ENCODE measurements around the gene ZNF879.

DNA sequence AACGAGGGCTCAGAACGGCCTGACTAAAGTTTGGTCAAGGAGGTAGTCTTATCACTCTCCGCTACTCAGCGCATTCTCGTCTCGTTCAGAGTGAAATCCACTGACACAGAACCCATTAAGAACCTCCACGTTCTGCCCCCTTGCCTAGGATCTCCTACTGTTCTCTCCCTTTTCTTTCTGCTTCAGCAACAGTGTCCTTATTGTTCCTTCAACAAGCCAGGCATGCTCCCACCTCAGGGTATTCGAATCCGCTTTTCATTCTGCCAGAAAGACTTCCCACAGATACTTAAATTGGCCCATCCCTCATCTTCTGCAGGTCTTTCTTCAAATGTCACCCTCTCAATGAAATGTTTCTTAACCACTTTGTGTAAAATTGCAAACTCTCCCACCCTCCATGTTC is 32.2 kb downstream of the ZNF879 start:
- TF ChIP-seq, protein P1, sequence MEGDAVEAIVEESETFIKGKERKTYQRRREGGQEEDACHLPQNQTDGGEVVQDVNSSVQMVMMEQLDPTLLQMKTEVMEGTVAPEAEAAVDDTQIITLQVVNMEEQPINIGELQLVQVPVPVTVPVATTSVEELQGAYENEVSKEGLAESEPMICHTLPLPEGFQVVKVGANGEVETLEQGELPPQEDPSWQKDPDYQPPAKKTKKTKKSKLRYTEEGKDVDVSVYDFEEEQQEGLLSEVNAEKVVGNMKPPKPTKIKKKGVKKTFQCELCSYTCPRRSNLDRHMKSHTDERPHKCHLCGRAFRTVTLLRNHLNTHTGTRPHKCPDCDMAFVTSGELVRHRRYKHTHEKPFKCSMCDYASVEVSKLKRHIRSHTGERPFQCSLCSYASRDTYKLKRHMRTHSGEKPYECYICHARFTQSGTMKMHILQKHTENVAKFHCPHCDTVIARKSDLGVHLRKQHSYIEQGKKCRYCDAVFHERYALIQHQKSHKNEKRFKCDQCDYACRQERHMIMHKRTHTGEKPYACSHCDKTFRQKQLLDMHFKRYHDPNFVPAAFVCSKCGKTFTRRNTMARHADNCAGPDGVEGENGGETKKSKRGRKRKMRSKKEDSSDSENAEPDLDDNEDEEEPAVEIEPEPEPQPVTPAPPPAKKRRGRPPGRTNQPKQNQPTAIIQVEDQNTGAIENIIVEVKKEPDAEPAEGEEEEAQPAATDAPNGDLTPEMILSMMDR (conservative IDR thresholded peaks at IDR 0.05; ENCODE audit: low read depth, low read length), result no peak
- no peak for TF ChIP-seq EZH2 (IDR thresholded peaks at IDR 0.05; ENCODE audit: borderline replicate concordance, low read depth, low read length, poor library complexity, severe bottlenecking)

All from A673 (cell line).